Stimulated activated CD8-positive, alpha-beta memory T cell treated with anti-CD3 and anti-CD28 coated beads, Interleukin-15, amount 100 ng/mL, for 48 hours (primary cell): Measurements from ENCODE around the gene PPP1R27.

Experiments
- DNase-seq, 2 donors: peaks; one replicate each; pipeline ENCODE4 v3.0.0-alpha.2; 2020; ENCODE audit warnings: low read depth in 2 of 2

The PPP1R27 gene

DNA sequence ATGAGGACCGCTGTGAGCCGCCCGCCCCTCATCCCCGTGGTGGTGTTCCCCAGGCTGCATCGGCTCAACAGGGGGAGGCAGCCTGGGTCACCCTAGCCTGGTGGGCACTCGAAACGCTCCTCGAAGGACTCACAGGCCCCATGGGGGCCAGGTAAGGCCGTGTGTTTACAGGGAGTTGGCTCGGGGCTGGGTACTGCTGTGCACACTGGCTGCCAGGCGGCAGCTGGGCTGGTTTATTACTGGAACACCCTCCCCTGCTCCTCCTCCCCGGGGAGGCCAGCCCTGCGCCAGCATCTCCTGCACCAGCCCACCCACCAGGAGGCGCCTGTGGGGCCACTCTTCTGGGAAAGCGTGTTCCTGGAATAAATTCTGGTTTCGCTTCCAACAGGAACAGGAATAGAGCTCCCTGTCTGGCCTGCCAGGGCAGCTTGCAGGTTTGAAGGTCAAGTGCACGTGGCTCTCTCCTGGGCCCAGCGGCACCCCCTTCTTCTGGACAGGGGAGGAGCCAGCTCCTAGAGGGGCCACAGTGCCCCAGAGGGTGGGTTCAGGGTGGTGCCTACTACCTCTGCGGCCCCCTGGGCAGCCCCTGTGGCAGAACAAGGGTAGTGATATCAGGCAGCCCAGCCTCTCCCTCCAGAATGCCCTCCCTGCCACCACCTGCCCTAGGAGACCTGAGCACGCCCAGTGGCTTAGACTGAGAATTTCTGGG lies 13.1 kb downstream of the PPP1R27 start:
- DNase-seq = no peak

DNA sequence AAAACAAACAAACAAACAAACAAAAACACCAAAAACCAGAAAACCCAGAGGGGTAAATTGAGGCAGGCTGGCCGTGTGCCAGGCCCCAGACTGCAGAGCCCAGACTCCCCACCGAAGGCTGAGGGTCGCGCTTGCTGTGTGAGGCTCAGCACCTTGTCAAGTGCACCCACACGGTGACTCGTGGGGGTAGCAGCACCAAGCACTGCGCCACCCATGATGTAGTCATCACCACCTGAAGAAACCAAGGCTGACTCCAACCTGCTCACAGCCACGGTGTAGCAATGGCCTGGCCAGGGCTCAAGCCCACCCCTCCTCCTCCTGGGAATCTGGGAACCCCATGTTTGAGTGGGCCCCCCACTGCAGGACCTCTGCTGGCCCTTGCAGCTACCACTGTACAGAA lies 13.7 kb downstream of the PPP1R27 start:
- DNase-seq = no peak

DNA sequence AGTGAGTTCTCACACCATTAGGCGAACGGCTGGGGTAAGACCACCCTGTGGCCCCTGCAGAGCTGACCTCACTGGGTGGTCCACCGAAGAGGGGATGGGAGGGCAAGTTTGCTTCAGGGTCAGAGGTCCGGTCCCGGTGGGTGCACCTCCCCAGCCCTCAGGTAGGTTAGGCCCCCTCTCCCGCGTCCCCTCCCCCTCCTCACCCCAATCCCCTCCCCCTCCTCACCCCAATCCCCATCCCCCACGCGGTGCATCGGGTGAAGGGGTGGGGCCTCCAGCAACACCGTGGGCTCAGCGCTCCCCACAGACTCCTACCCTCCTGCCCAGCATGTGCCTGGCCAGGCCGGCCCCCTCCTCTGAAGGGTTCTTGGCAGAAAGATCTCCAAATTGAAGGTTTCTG lies 15.1 kb downstream of the PPP1R27 start:
- DNase-seq = no peak

DNA sequence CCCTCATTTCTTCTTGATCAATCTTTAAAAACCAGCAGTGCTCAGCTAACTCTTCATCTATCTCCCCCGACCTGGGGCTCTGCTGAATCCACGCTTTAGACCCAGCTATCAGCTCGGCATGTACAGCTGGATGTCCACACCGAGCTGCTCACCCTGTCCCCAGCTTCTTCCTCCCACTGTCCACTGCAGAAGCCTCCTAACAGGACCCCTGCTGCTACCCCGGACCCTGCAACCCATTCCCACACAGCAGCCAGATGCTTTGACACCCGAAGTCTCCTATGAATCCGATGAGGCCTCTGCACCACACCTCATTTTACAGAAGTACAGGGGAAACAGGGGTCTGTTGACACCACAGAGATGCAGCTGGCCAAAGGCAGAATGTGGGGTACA lies 17.1 kb downstream of the PPP1R27 start:
- DNase-seq = no peak

DNA sequence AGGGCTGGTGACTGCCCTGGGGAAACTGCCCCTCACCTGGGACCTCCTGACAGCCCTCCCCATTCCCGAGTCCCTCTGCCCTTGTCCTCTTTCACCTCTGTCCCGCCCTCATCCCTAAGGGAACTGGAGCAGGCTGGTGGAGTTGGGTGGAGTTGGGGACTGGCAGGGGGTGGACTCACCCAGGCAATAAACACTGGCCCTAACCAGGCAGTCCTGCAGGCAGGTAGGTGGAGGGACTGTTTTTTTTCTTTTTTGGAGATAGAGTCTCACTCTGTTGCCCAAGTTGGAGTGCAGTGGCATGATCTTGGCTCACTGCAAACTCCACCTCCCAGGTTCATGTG lies 19.2 kb downstream of the PPP1R27 start:
- no peak for DNase-seq

DNA sequence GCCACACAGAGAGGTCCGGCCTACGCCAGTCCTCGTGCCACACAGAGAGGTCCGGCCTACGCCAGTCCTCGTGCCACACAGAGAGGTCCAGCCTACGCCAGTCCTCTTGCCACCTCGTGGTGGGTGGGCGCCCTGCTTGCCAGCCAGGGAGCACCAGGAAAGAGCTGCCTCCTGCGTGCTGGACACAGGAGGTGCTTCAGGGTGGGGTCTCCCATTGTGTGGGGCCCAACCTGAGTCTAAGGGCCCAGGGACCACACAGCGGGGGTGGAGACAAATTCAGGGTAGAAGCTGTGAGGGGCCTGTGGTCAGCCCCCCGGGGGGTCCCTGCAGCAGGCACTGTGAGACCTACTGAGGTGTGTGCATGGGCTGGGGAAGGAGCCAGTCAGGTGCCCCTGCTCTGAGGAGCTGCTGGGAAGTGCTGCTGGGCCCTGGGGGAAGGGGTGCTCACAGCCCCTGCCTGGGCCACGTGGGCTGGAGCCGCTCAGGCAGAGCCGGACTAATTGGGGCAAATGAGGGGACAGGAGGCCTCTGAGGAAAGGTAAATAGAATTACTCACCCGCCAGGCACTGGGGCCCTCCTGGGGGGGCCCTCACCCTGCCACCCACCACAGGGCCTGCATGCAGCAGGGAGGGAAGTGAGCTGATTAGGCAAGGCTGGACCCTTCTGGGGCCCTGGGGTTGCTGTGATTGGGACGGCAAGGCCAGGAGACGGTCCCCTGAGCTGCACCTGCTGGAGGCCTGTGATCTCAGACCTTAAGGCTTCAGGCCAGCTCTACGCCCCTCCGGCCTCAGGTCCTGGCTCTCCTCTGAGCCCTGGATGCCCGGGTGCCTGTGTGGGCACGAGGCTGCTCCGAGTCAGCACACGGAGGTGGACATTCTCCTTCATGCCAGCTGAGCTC lies 19.9 kb downstream of the PPP1R27 start:
- DNase-seq = no peak

DNA sequence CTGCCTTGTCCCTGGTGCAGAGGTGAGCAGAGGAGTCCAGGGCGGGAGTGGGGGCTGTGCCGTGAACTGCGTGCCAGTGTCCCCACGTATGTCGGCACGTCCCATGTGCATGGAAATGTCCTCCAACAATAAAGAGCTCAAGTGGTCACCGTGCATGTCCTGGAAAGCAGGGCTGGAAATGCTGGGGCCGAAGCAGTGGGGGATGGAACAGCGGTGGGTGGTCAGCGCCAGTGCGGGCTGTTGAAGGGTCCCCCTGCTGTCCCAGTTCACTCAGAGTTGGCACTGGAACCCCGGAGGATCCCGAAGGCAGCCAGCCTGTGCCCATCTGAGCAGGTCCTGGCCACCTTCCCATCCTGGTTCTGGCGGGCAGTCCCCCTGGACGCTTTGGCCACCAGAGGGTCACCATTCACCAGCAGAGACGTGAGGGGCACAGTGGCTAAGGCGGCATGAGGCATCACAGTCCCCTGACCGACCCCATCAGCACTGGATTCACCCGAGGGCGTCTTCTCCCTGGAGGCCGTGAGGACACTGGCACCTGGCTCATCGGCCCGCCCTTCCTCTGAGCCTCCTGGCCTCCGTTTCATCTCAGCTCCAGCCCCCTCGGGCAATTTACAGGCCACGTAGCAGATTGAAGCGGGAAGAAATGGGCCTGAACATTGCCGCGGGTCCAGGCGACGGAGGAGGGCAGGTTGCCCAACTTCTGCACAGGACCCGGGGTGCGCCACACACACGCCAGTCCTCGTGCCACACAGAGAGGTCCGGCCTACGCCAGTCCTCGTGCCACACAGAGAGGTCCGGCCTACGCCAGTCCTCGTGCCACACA lies 20.8 kb downstream of the PPP1R27 start:
- DNase-seq = no peak

DNA sequence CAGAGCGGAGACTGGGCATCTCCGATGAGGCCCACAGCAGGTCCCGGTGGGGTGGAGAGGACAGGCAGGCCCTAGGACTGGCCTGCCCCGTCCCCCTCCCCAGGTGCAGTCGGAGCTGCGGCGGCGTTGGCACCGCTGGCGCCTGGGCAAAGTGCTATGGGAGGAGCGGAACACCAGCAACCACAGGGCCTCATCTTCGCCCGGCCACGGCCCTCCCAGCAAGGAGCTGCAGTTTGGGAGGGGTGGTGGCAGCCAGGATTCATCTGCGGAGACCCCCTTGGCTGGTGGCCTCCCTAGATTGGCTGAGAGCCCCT lies 21.5 kb downstream of the PPP1R27 start:
- no peak for DNase-seq

DNA sequence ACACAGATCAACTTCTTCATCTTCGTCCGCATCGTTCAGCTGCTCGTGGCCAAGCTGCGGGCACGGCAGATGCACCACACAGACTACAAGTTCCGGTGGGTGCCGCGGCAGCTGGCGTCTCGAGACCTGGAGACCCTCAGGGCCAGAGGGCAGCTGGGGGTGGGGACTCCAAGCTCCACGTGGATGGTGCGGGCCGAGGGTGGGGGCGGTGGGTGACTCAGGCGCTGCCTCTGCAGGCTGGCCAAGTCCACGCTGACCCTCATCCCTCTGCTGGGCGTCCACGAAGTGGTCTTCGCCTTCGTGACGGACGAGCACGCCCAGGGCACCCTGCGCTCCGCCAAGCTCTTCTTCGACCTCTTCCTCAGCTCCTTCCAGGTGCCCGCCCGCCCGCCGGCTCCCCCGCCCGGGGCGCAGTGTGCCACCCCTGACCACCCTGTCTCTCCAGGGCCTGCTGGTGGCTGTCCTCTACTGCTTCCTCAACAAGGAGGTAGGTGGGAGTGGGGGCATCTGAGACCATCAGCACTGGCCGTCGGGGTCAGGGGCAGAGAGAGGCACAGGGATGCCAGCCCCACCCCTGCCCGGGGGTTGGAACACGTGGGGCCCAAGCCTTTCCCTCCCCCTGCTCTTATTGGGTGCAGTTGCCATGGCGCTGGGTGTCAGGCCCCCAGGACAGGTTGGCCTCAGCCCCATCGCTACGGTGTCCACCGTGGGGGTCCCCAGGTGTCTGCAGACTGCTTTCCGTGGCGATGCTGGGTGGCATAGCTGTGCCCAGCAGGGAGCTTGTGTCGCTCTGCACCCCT lies 22.1 kb downstream of the PPP1R27 start:
- DNase-seq = no peak

DNA sequence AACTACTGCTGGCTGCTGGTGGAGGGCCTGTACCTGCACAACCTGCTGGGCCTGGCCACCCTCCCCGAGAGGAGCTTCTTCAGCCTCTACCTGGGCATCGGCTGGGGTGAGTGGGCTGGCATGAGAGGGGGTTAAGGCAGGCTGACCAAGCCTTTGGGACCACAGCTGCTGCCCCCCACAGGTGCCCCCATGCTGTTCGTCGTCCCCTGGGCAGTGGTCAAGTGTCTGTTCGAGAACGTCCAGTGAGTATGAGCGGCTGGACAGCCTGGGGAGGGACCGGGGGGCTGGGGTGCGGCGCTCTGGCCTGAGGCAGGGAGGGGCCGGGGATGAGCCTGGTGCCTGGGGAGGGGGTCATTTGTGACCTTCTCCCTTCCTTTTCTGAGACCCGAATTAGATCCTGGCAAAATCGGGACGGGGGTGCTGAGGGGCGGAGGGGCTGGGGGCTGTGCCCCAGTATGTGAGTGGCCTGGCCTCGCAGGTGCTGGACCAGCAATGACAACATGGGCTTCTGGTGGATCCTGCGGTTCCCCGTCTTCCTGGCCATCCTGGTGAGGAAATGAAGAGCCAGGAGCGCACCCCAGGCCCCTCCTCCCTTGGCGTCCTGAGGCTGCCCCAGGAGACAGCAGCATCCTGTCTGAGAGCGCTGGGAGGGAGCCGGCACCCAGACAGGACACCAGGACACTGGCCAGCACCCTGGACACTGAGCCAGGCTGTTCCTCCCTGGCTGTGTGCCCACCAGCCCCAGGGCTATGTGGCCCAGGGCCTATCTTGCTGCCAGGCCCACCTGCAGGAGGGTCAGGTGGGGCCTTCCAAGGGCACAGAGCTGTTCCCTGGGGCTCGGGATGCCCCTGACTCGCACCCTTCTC lies 22.9 kb downstream of the PPP1R27 start:
- no peak for DNase-seq

DNA sequence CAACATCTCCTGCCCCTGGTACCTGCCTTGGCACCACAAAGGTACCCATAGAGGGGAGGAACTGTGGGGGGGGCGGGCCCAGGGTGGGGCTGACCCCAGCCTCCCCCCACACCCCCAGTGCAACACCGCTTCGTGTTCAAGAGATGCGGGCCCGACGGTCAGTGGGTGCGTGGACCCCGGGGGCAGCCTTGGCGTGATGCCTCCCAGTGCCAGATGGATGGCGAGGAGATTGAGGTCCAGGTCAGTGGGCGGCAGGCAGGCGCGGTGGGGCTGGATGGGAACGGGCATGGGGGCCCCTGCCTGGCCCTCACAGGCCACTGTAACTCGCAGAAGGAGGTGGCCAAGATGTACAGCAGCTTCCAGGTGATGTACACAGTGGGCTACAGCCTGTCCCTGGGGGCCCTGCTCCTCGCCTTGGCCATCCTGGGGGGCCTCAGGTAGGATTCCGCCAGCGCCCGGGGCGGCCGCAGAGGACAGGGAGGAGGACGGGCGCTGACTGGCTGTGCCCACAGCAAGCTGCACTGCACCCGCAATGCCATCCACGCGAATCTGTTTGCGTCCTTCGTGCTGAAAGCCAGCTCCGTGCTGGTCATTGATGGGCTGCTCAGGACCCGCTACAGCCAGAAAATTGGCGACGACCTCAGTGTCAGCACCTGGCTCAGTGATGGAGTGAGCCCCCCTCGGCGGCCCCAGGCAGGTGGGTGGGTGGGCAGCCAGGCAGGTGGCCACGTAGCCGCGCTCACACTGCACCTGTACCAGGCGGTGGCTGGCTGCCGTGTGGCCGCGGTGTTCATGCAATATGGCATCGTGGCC lies 23.8 kb downstream of the PPP1R27 start:
- no peak for DNase-seq

DNA sequence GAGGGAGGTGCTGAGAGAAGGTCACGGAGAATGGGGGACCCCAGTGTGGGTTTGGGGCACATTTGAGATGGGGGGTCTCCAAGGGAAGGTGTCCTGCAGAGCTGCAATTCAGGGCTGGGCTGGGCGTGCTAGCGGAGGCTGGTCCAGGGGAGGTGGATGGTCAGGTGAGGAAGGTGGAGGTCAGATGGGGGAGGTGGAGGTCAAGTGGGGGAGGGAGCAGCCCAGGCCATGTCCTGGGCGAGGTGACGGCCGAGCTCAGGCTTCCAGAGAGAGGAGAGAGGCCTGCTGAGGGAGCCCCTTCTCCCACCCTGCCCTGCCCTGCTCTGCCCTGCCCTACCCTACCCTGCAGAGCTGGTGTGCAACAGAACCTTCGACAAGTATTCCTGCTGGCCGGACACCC lies 24.4 kb downstream of the PPP1R27 start:
- DNase-seq = no peak

DNA sequence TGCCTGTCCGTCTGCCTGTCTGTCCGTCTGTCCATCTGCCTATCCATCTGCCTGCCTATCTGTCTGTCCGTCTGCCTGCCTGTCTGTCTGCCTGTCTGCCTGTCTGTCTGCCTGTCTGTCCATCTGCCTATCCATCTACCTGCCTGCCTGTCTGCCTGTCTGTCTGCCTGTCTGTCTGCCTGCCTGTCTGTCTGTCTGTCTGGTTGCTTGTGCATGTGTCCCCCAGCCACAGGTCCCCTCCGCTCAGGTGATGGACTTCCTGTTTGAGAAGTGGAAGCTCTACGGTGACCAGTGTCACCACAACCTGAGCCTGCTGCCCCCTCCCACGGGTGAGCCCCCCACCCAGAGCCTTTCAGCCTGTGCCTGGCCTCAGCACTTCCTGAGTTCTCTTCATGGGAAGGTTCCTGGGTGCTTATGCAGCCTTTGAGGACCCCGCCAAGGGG lies 25.3 kb downstream of the PPP1R27 start:
- DNase-seq = no peak

DNA sequence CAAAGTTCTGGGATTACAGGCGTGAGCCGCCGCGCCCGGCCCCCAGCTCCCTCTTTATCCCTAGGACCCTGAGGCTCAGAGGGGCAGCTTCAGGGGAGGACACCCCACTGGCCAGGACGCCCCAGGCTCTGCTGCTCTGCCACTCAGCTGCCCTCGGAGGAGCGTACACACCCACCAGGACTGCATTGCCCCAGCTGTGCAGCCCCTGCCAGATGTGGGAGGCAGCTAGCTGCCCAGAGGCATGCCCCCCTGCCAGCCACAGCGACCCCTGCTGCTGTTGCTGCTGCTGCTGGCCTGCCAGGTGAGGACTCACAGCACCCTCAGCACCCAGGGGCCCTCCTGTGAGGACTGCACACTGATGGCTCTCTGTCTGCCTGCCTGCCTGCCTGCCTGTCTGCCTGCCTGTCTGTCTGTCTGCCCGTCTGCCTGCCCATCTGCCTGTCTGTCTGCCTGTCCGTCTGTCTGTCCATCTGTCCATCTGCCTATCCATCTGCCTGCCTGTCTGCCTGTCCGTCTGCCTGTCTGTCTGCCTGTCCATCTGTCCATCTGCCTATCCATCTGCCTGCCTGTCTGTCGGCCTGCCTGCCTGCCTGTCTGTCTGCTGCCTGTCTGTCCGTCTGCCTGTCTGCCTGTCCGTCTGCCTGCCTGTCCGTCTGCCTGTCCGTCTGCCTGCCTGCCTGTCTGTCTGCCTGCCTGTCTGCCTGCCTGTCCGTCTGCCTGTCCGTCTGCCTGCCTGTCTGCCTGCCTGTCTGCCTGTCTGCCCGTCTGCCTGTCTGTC lies 25.9 kb downstream of the PPP1R27 start:
- DNase-seq = no peak

DNA sequence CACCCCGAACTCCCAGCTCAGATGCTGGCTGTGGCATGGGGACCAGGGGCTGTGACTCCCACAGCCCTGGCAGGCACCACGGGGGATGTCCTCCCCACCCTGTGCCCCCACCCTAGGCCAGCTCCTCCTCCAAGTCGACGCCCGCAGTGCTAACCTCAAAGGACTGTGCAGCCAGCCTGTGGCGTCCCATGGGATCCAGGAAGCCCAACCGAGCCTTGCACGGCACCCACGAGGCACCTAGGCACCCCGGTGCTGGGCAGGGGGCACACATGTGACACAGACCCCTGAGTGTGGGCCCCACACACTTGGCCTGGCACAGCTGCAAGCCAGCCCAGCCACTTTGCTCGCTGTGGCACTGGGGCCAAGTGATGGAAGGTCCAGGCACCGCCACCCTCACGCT lies 27.0 kb downstream of the PPP1R27 start:
- DNase-seq = no peak

DNA sequence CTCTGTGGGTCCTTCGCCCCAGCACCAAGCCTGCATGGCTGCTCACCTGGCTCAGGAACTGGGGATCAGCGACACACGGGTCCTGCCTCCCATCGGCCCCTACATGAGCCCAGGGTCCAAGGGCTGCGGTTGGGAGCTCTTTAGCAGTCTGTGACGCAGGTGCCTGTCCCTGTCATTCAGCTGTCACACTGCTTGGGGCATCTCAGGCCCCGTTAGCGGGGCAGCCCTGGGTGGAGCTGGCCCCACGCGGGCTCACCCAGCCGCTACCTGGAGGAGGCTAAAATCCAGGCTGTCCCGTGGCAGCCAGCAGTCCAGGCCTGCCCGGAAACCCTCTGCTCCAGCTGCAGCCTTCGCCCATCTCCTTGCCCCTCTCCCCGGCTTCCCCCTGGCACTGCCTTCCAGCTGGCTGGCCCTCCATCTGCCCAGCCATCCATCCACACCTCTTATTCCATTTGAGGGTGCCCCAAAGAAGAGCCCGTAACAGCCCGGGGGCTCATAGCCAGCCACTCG lies 27.6 kb downstream of the PPP1R27 start:
- DNase-seq = no peak

DNA sequence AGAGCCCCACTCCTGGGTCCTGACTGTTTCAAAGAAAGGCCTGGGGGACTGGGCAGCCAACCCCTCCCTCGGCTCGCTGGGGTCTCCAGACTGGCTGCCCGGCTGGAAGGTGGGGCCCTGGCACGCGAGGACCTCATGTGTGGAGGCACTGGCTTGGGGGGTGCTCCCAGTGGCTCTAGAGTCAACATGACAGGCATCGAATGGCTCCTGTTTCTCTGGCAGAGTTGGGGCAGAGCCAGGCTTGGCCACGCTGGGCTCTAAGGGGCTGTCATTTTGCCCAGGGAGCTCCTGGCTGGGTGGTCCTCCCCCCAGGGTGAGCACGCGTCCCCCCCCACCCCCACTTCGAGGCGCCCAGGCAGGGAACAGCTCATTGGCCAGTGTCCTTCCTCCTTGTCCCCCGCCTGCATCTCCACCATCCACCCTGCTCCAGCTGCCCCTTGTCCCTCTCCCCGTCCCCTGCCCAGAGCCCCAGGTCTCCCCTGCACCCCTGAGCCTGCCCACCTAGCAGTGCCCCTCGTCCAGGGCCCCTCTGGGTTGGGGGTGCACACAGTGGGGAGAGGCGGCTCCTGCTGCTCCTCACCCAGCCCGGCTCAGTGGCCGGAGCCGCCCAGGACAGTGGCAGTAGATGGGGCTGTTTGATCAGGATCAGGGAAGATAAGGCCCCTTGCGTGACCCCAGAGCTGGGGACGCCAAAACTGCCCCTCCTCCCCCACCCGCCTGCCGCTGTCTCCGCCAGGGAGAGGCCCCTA lies 28.2 kb downstream of the PPP1R27 start:
- DNase-seq = no peak
